ENCODE data around the gene SIAH1. TPM values are rescaled to one million over a fixed set of nuclear protein-coding genes. Genes with fewer than 3 reads are reported as not detected.

The SIAH1 gene
- total and polyA plus RNA-seq, 2 experiments from 2014 or later = 38.8 to 45.5 TPM

DNA sequence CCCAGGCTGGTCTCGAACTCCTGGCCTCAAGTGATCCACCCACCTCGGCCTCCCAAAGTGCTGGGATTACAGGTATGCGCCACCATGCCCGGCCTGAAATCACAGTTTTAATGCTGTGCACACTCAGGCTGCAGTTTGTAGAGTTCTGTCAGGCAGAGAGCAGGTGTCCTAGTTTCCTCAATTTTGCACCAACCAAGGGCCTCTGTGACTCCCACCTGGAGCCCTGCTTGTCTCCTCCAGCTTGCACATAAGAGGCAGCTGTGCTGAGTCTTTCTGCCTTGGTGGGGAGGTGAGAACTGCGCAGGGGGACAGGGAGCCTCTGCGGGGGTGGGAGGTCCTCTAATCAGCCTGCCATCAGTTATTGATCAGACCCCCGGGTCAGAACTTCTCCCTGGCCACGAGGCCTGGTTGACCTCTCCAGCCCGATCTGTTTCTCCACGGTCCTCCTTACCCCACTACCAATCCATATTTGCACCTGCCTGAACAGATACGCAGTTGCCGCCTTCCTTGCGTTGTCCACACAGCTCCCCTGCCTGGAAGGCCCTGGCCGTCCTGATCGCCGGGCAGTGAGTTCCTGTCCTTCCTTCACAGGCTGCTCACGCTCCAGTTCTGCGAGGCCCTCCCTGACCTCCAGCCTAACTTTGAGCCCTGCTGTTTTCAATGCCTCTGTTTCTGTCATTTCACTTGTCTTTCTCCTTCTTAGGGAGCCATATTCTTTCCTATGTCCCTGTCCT is 48.1 kb upstream of the SIAH1 start:
- no peaks in the 10 kb centered on the region for H3K9me3 ChIP-seq (ENCODE audit: low read depth)
- no peaks in the 10 kb centered on the region for H3K9me2 ChIP-seq (replicated peaks; ENCODE audit: insufficient read depth)
- no peak overlapping the region for H3K4me2 ChIP-seq
- H3K79me2 ChIP-seq = no peaks in the 10 kb centered on the region
- no peaks in the 10 kb centered on the region for H3K27me3 ChIP-seq
- no peak overlapping the region for H3K4me3 ChIP-seq
- H4K20me1 ChIP-seq (ENCODE audit: insufficient read depth, poor library complexity, severe bottlenecking) = no peaks in the 10 kb centered on the region
- peaks cover 16% of the 10 kb centered on the region for H3K4me1 ChIP-seq (ENCODE audit: insufficient read depth)
- WGBS (ENCODE audit: low lambda C conversion rate, missing lambda C conversion rate) = 94% methylated on average over 18 of the region's 18 CpGs
- H2AFZ ChIP-seq = no peak overlapping the region
- H3K27ac ChIP-seq = no peak overlapping the region
- no peak for DNase-seq (ENCODE audit: low spot score)
- H3K36me3 ChIP-seq (replicated peaks; ENCODE audit: insufficient read depth, low read depth) = no peaks in the 10 kb centered on the region
- no peak for TF ChIP-seq EZH2phosphoT487 (IDR thresholded peaks at IDR 0.05; ENCODE audit: low read depth, severe bottlenecking, unreplicated experiment)
- no peak for TF ChIP-seq EZH2 (IDR thresholded peaks at IDR 0.05; ENCODE audit: borderline replicate concordance)
- no peak for TF ChIP-seq CTCF (IDR thresholded peaks at IDR 0.05; ENCODE audit: poor library complexity)

GRCh38 chr16:48432136-48432535 is 46.9 kb upstream of the SIAH1 start:
- H3K27me3 ChIP-seq = no peaks in the 10 kb centered on the region
- TF ChIP-seq EZH2phosphoT487 (IDR thresholded peaks at IDR 0.05; ENCODE audit: low read depth, severe bottlenecking, unreplicated experiment) (no peak), EZH2 (IDR thresholded peaks at IDR 0.05; ENCODE audit: borderline replicate concordance) (no peak)
- 68% methylated on average over 2 of the region's 2 CpGs for WGBS (ENCODE audit: low lambda C conversion rate, missing lambda C conversion rate)
- H3K4me2 ChIP-seq = no peak overlapping the region
- H2AFZ ChIP-seq = no peak overlapping the region
- DNase-seq (ENCODE audit: low spot score) = no peak
- H3K27ac ChIP-seq = no peak overlapping the region
- H3K79me2 ChIP-seq = no peaks in the 10 kb centered on the region
- no peaks in the 10 kb centered on the region for H4K20me1 ChIP-seq (ENCODE audit: insufficient read depth, poor library complexity, severe bottlenecking)
- peaks cover 16% of the 10 kb centered on the region for H3K4me1 ChIP-seq (ENCODE audit: insufficient read depth)
- no peaks in the 10 kb centered on the region for H3K36me3 ChIP-seq (replicated peaks; ENCODE audit: insufficient read depth, low read depth)
- no peaks in the 10 kb centered on the region for H3K9me2 ChIP-seq (replicated peaks; ENCODE audit: insufficient read depth)
- no peak overlapping the region for H3K4me3 ChIP-seq
- H3K9me3 ChIP-seq (ENCODE audit: low read depth) = no peaks in the 10 kb centered on the region

DNA sequence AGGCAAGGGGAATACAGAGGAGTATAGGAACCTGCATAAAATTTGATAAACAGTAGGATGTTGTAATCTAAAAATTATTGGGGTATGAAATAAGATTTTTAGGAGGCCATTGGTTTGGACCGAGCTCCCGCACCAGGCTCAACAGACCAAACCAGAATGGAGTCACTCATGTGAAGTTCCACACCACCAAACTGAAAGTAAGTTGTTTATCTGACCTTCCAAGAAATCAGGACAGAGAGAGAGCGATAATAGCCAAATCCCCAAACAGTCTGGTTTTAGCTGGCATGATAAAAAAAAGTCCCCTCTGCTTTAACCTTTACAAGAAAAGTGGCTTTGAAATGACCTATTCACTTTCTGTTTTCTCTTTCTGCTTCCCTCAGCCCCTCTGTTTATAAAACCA is 45.7 kb upstream of the SIAH1 start:
- Histone ChIP-seq H3K4me3 (no peak overlapping the region), H4K20me1 (ENCODE audit: insufficient read depth, poor library complexity, severe bottlenecking) (no peaks in the 10 kb centered on the region), H3K9me3 (ENCODE audit: low read depth) (no peaks in the 10 kb centered on the region), H3K9me2 (replicated peaks; ENCODE audit: insufficient read depth) (no peaks in the 10 kb centered on the region), H3K79me2 (no peaks in the 10 kb centered on the region), H3K4me1 (ENCODE audit: insufficient read depth) (peaks cover 16% of the 10 kb centered on the region), H3K27me3 (no peaks in the 10 kb centered on the region), H2AFZ (no peak overlapping the region), H3K4me2 (no peak overlapping the region), H3K36me3 (replicated peaks; ENCODE audit: insufficient read depth, low read depth) (no peaks in the 10 kb centered on the region), H3K27ac (no peak overlapping the region)
- no peak for TF ChIP-seq CTCF (IDR thresholded peaks at IDR 0.05; ENCODE audit: poor library complexity)
- no peak for TF ChIP-seq EZH2phosphoT487 (IDR thresholded peaks at IDR 0.05; ENCODE audit: low read depth, severe bottlenecking, unreplicated experiment)
- TF ChIP-seq EZH2 (IDR thresholded peaks at IDR 0.05; ENCODE audit: borderline replicate concordance) = no peak
- 92% methylated on average over 3 of the region's 3 CpGs for WGBS (ENCODE audit: low lambda C conversion rate, missing lambda C conversion rate)
- no peak for DNase-seq (ENCODE audit: low spot score)

GRCh38 chr16:48426244-48427141 is 41.3 kb upstream of the SIAH1 start:
- Histone ChIP-seq H3K4me1 (ENCODE audit: insufficient read depth) (no peaks in the 10 kb centered on the region), H3K27me3 (no peaks in the 10 kb centered on the region), H3K4me2 (no peak overlapping the region), H3K9me3 (ENCODE audit: low read depth) (no peaks in the 10 kb centered on the region), H3K9me2 (replicated peaks; ENCODE audit: insufficient read depth) (no peaks in the 10 kb centered on the region), H4K20me1 (ENCODE audit: insufficient read depth, poor library complexity, severe bottlenecking) (no peaks in the 10 kb centered on the region), H3K36me3 (replicated peaks; ENCODE audit: insufficient read depth, low read depth) (no peaks in the 10 kb centered on the region), H2AFZ (no peak overlapping the region), H3K4me3 (no peak overlapping the region), H3K27ac (no peak overlapping the region), H3K79me2 (no peaks in the 10 kb centered on the region)
- TF ChIP-seq EZH2phosphoT487 (IDR thresholded peaks at IDR 0.05; ENCODE audit: low read depth, severe bottlenecking, unreplicated experiment) = no peak
- TF ChIP-seq CTCF (IDR thresholded peaks at IDR 0.05; ENCODE audit: poor library complexity) = no peak
- no peak for TF ChIP-seq EZH2 (IDR thresholded peaks at IDR 0.05; ENCODE audit: borderline replicate concordance)
- 83% methylated on average over 2 of the region's 2 CpGs for WGBS (ENCODE audit: low lambda C conversion rate, missing lambda C conversion rate)
- no peak for DNase-seq (ENCODE audit: low spot score)

Data from hepatocyte (in vitro differentiated cells).